Activated T-cell treated with anti-CD3 and anti-CD28 coated beads, Interleukin-2, amount 50 U/mL, for 4 hours (primary cell): ENCODE data around the gene MYOM3. TPM values are rescaled to one million over a fixed set of nuclear protein-coding genes. Genes with fewer than 3 reads are reported as not detected.
"Not testable (repeated sequence)": the region's sequence is repeated elsewhere in the genome, so short reads cannot be mapped to it uniquely, and the experiment has no call there.

ENCODE experiments used
- ATAC-seq, 2 donors: fragments of 200-7000 bp; cut with Tn5 transposase; one replicate each; pipeline ENCODE4 v1.10.0; 2021
- DNase-seq: peaks from one replicate; pipeline ENCODE4 v3.0.0-alpha.2; 2020
- H3K27me3 Mint-ChIP-seq: one replicate; pipeline ENCODE4 v1.8.0; 2021; ENCODE audit warnings: low read depth, mixed read lengths
- H3K36me3 Mint-ChIP-seq: one replicate; pipeline ENCODE4 v1.8.0; 2022; ENCODE audit warnings: mixed read lengths; ENCODE audit not compliant: insufficient read depth
- H3K4me1 Mint-ChIP-seq: one replicate; pipeline ENCODE4 v1.8.0; 2021; ENCODE audit warnings: low read depth, mixed read lengths
- H3K4me3 Mint-ChIP-seq: one replicate; pipeline ENCODE4 v1.8.0; 2021; ENCODE audit warnings: mild to moderate bottlenecking, moderate library complexity, mixed read lengths
- H3K9me3 Mint-ChIP-seq: one replicate; pipeline ENCODE4 v1.8.0; 2021; ENCODE audit warnings: mixed read lengths
- total RNA-seq, 3 donors: library from RNA; stranded (reverse); gene quantifications; one replicate each; pipeline ENCODE4 v1.2.1, GENCODE V29; 2021

Gene MYOM3
- total RNA-seq, 3 donors from 2014 or later = not detected

DNA sequence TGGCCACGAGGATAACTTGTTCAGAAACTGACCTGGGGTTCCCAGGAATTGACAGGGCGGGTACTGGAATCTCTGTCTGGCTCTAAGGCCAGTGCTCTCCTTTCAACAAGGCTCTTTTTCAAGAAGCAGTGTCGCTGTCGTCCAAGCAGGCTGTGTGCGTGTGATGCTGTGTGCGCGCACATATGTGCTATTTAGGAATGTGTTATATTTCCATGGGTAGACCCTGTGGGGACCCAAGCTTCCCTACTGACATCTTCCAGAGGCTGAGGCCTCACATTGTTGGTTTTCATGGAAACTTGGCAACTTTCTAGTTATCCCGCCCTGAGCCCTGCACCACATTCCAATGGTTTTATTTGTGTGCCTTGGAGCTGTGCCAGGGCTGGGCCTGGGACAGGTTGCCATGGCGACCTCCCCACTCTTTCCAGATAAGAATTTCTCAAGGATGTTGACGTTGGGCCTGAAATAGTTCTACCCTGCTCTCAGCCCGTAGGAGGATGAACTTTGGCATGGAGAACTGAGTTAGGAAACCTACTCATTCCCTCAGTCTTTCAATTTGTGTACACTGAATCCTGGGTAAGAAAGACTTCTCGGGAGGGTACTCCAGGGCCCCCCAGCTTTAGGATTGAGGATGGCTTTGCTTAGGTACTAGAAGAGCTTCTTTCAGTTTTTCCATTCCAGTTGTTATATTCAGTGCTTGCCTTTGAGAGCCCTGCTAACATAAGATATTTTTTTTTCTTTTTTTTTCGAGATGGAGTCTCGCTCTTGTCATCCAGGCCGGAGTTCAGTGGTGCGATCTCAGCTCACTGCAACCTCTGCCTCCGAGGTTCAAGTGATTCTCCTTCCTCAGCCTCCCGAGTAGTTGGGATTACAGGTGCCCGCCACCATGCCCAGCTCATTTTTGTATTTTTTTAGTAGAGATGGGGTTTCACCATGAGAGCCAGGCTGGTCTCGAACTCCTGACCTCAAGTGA, 93.0 kb downstream of the MYOM3 start:
- Mint-ChIP-seq H3K27me3 (no peaks in the 10 kb centered on the region), H3K9me3 (no peaks in the 10 kb centered on the region), H3K4me1 (no peaks in the 10 kb centered on the region), H3K4me3 (no peak overlapping the region), H3K36me3 (no peaks in the 10 kb centered on the region)
- no peak for ATAC-seq
- no peak for DNase-seq

DNA sequence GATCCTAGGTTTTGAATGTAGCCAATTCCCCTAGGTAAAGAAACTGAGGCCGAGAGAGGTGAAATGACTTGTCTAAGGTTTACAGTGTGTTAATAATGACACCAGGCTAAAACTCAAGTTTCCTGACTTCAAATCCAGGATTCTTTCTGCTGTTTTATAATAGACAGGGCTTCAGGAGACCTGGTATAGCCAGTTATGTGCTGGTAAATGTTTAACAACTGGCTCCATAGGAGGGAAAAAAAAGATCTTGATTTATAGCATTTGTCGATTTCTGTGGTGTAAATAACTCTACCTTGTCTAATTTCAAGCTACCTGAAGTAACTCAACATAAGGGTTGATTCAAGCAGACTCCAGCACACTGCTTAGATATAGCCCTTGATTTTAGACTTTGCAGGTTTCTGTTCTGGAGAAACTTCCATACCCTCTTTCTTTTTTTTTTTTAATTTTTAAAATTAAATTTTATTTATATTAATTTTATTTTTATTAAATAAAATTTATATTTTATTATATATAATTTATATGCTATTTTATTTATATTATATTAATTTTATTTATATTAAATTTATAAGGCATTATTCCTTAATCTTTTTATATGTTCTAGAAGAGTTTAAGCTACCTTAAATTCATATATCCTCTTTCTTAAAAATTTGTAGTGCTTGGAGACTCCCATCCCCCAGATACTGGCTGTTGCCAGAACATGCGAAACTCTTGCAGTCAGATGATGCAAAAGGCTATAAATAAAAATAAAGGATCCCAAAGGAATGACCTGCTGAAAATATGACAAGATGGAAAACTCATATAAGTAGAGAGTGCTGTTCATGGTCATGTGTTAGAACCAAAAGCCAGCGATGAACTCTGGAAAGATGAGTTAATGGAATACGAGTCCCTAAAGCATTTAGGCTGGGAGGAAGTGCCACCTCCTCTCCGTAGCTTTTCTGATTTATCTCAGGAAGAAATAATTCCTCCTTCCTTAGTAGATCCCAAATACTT, 96.4 kb downstream of the MYOM3 start:
- ATAC-seq (no peak), DNase-seq (no peak)
- H3K9me3 Mint-ChIP-seq = no peaks in the 10 kb centered on the region
- H3K4me3 Mint-ChIP-seq = no peak overlapping the region
- H3K36me3 Mint-ChIP-seq = no peaks in the 10 kb centered on the region
- no peaks in the 10 kb centered on the region for H3K4me1 Mint-ChIP-seq
- no peaks in the 10 kb centered on the region for H3K27me3 Mint-ChIP-seq

DNA sequence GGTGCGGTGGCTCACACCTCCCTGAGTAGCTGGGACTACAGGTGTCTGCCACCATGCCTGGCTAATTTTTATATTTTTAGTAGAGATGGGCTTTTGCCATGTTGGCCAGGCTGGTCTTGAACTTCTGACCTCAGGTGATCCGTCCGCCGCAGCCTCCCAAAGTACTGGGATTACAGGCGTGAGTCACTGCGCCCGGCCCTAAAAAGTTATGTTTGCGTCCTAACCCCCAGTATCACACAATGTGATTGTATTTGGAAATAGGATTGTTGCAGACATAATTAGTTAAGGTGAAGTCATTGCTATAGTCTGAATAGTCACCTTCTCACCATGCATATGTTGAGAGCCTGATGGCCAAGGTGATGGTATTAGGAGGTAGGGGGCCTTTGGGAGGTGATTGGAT, 99.1 kb downstream of the MYOM3 start:
- not testable (repeated sequence) for H3K36me3 Mint-ChIP-seq, H3K4me1 Mint-ChIP-seq, ATAC-seq, H3K27me3 Mint-ChIP-seq, H3K9me3 Mint-ChIP-seq, DNase-seq, H3K4me3 Mint-ChIP-seq

DNA sequence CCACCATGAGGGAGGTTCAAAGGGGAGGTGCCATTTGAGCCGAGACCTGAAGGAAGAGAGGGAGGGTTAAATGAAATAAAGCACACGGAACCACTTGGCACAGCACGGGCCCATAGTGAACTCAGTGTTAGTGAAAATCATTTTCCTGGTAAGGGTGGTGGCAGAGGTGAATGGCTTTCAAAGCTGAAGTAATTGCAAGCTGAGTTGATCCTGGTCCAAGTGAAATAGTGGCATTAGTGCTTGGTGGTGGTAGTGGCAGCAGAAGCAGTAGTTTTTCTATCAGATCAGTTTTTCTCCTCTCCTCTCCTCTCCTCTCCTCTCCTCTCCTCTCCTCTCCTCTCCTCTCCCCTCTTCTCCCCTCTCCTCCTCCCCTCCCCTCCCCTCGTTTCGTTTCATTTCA, 101.3 kb downstream of the MYOM3 start:
- H3K27me3 Mint-ChIP-seq = peaks cover 6% of the 10 kb centered on the region
- no peak overlapping the region for H3K4me3 Mint-ChIP-seq
- H3K4me1 Mint-ChIP-seq = no peaks in the 10 kb centered on the region
- no peaks in the 10 kb centered on the region for H3K9me3 Mint-ChIP-seq
- H3K36me3 Mint-ChIP-seq = no peaks in the 10 kb centered on the region
- ATAC-seq = no peak
- DNase-seq = no peak

DNA sequence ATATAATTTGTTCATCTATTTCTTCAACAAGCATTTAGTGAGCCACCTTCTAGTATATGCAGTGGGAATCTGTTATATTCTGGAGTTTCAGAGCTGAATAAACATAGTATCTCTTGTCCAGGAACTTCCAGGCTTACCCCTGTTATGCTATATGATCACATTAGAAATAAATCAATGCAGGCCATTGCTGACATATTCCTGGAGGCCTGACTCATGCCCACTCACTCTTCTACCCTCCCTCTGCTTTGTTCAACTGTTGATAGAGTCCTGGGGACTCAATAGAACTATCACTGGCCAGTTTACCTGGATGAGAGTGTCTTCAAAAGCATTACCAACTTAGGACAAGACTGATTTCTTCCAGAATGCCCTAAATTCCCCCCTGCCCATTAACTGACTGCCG, 102.5 kb downstream of the MYOM3 start:
- no peak for DNase-seq
- Mint-ChIP-seq H3K27me3 (peaks cover 9% of the 10 kb centered on the region), H3K9me3 (no peaks in the 10 kb centered on the region), H3K4me3 (no peak overlapping the region), H3K4me1 (no peaks in the 10 kb centered on the region), H3K36me3 (no peaks in the 10 kb centered on the region)
- no peak for ATAC-seq

DNA sequence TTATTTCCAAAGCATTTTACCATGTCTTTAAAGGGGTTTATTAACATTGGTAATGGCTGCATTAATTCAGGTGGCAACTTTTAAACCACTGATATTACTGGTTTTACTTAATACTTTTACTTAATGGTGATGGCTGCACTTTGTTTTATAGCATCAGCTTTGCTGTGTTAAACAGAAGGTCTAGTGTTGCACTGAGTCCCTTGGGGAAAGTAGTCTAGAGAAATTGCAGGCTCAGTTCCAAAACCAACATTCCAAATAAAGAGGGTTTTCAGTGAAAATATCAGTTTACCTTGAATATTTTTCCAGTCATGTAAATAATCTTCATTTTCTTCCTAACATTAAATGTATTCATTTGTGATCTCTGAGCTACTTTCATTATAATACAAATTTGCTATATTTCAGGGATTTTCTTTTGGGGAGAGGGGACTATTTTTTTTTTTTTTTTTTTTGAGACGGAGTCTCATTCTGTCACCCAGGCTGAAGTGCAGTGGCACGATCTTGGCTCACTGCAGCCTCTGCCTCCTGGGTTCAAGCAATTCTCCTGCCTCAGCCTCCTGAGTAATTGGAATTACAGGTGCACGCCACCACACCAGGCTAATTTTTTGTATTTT, 103.3 kb downstream of the MYOM3 start:
- H3K36me3 Mint-ChIP-seq, H3K4me3 Mint-ChIP-seq, ATAC-seq, H3K4me1 Mint-ChIP-seq, H3K9me3 Mint-ChIP-seq, H3K27me3 Mint-ChIP-seq, DNase-seq: not testable (repeated sequence)

DNA sequence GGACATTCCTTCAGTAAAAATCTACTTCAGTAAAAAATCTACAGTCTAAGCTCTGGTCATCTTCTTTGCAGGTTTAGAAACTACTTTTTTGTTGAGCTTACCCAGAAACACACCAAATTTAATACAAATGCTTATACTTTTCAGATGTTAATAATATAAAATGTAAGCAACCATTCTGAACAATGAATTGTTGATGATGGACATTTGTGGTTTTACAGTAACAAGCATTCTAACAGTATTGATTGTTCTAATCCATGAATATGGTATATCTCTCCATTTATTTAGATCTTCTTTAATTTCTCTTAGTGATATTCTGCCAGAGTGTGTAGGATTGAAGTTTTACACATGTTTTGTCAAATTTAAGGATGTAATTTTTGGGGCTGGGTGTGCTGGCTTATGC, 104.9 kb downstream of the MYOM3 start:
- DNase-seq (no peak), ATAC-seq (no peak)
- no peak overlapping the region for H3K4me3 Mint-ChIP-seq
- H3K36me3 Mint-ChIP-seq = no peaks in the 10 kb centered on the region
- H3K4me1 Mint-ChIP-seq = no peaks in the 10 kb centered on the region
- H3K9me3 Mint-ChIP-seq = no peaks in the 10 kb centered on the region
- H3K27me3 Mint-ChIP-seq = peaks cover 9% of the 10 kb centered on the region

Other genes with a start within 250 kb of the MYOM3 start
- 1 to 10 TPM; 4.8 to 6.0 (median 5.5) TPM for gene FUCA1, start 243.8 kb downstream of the MYOM3 start, total RNA-seq
- under 1 TPM; 0.05 to 0.24 (median 0.10) TPM for gene CNR2, start 198.8 kb downstream of the MYOM3 start, total RNA-seq
- 100 to 1,000 TPM; 168 to 179 (median 168) TPM for gene PNRC2, start 152.3 kb downstream of the MYOM3 start, total RNA-seq
- 100 to 1,000 TPM; 238 to 250 (median 241) TPM for gene SRSF10, start 131.8 kb downstream of the MYOM3 start, total RNA-seq
- under 1 TPM in 1 of 3 donors, not detected in 2; 0.08 TPM for gene IL22RA1, start 31.0 kb upstream of the MYOM3 start, total RNA-seq
- gene IFNLR1, start 75.2 kb upstream of the MYOM3 start, total RNA-seq = 1 to 10 TPM; 3.4 to 5.1 (median 4.6) TPM
- gene GRHL3, start 207.2 kb upstream of the MYOM3 start, total RNA-seq = not detected